GM12891 (cell line): ENCODE data around the gene EFHC1.

ENCODE experiments used
- PAX5 ChIP-seq: IDR thresholded peaks from 2 replicates; pipeline ENCODE4 v1.6.1; 2011; ENCODE audit warnings: low read length, moderate library complexity, mild to moderate bottlenecking; ENCODE audit not compliant: insufficient read depth, severe bottlenecking
- POLR2A ChIP-seq: IDR thresholded peaks from 2 replicates; pipeline ENCODE4 v1.6.1; 2011; ENCODE audit warnings: low read depth, low read length, control low read depth
- POLR2AphosphoS5 ChIP-seq: IDR thresholded peaks from 2 replicates; pipeline ENCODE4 v1.6.1; 2011; ENCODE audit warnings: low read depth, low read length, control low read depth
- POU2F2 ChIP-seq: IDR thresholded peaks from 2 replicates; pipeline ENCODE4 v1.6.1; 2011; ENCODE audit warnings: low read depth, mild to moderate bottlenecking, control low read depth, low read length, moderate library complexity
- TAF1 ChIP-seq: IDR thresholded peaks from 2 replicates; pipeline ENCODE4 v1.6.1; 2011; ENCODE audit warnings: low read depth, low read length, control low read depth

GRCh38 chr6:52499026-52499425 lies 78.9 kb downstream of the EFHC1 start:
- TF ChIP-seq POLR2A: no peak
- TF ChIP-seq TAF1: no peak
- no peak for TF ChIP-seq POLR2AphosphoS5
- TF ChIP-seq POU2F2: no peak
- no peak for TF ChIP-seq PAX5
